ENCODE data around the gene BEST2. TPM values are rescaled to one million over a fixed set of nuclear protein-coding genes. Genes with fewer than 3 reads are reported as not detected.
"Not testable (repeated sequence)": the region's sequence is repeated elsewhere in the genome, so short reads cannot be mapped to it uniquely, and the experiment has no call there.

The BEST2 gene
- total RNA-seq, 2 experiments from 2014 or later, result not detected

DNA sequence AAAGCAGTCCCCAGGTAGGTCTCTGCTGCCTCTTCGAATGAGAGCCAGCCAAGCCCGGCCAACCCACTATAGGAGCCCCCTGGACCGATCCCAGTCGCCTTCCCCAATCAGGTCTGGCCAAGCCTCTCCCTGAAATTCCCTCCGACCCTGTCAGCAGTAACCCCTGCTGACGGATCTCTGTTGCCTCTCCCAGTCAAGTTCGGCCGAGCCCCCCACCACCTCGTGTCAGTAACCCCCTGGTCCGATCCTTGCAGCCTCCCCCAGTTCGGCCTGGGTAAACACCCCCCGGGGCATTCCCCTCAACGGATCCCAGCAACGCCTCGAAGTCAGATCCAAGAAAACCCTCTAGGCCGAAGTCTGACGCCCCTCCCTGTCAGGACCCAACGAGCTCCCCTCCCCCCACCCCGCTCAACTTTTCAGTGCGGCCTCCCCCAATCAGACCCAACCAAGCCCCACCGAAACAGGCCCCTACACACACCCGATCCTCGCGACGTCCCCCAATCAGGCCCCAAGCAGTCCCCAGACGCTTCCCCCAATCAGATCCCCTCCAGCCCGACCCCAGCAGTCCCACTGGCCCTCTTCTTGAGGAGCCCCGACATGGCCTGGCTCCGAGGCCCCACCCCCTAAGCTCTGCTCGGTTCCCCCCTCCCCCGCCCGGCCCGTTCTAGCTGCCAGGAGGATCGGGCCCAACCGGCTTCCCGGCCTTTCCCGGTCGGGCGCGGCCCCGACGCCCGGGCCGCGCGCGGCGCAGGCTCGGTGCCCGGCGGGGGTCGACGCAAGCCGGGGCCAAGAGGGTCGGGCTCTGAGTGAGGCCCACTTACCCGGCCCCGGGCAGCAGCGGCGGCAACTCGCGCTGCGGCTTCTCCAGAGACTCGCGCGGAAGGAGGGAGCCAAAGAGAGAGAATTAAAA lies 29.7 kb upstream of the BEST2 start:
- POLR2A ChIA-PET, result interaction anchor here (0.6 to 7.2 kb wide), 19 partner anchors 12 to 1660 kb away, joined by 3 to 162 read pairs (median 4); partner anchors contain the start of genes ADGRE5, DHPS, FBXW9 and GET3
- Mint-ChIP-seq H3K27me3 (no peaks in the 10 kb centered on the region), H3K4me3 (peak overlapping the region; percentile 93)

DNA sequence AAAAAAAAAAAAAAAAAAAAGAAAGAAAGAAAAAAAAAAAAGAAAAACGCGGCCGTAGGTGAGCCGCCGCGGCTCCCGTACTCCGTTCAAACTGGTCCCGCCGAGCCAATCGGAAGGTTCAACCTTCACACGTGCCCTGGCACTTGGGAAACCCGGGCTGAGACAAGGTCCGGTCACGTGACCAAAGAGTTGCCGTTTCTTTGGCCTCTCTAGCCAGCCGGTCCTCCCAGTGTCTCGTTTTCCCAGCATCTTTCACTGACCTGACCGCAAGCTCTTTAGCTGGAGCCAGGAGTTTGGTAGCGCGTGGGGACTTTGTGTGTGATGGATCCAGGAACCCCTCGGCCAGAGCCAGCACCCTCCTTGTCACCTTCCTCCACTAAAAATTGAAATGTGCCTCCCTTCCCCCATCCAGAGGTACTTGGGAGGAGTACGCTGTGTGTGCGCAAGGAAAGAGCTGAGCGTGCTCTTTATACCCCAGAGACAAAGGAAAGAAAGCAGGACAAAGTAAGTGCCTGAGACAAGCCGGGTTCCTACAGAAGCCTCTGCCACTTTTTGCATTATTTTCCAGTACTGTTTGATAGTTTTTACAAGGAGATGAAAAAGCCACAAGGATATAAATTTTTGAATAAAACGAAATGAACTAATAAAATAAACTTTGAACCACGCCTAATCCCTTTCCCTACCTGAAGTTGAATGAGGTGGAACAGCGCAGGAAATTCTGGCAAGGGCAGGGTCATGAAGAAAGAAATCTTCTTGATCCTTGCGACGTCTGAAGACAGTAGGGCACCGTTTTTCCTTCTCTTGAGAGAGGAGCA lies 28.8 kb upstream of the BEST2 start:
- DNase-seq, result peak; percentile 86
- POLR2A ChIA-PET, result interaction anchor here (0.5 to 7.2 kb wide), 19 partner anchors 11 to 555 kb away, joined by 3 to 162 read pairs (median 5); partner anchors contain the start of genes DHPS, DNASE2, FBXW9 and GET3
- Mint-ChIP-seq H3K9me3 (no peaks in the 10 kb centered on the region), H3K4me1 (peaks cover 18% of the 10 kb centered on the region), H3K4me3 (peak overlapping the region; percentile 89), H3K27me3 (no peaks in the 10 kb centered on the region), H3K27ac (peak overlapping the region; percentile 86), H3K36me3 (peaks cover 16% of the 10 kb centered on the region)
- peak; percentile 84 for ATAC-seq (ENCODE audit: low read depth)

More for the DNA sequence above, 29.7 kb upstream of the BEST2 start:
- Mint-ChIP-seq H3K4me1 (peaks cover 18% of the 10 kb centered on the region), H3K9me3 (no peaks in the 10 kb centered on the region), H3K36me3 (peaks cover 15% of the 10 kb centered on the region), H3K27ac (peak overlapping the region; percentile 94)
- ATAC-seq (ENCODE audit: low read depth), result peak; percentile 57
- DNase-seq, result peak; percentile 75

DNA sequence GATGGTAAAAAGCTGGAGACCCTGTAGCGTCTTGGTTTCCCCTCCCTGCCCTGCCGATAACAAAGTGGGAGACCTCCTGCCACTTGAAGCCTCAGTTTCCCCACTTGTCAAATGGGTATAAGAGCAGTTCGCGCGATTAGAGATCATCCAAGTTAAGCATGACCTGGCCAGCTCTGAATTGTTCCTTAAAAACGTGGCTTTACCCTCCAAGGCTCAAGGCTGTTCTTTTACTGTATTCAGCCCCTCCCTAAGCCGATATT lies 28.3 kb upstream of the BEST2 start:
- ATAC-seq (ENCODE audit: low read depth) (no peak), DNase-seq (no peak)
- H3K9me3 Mint-ChIP-seq, result no peaks in the 10 kb centered on the region
- peak overlapping the region; percentile 89 for H3K4me3 Mint-ChIP-seq
- no peaks in the 10 kb centered on the region for H3K27me3 Mint-ChIP-seq
- POLR2A ChIA-PET, result interaction anchor here (0.5 to 7.2 kb wide), 10 partner anchors 11 to 159 kb away, joined by 3 to 162 read pairs (median 6); partner anchors contain the start of genes DHPS, DNASE2, FBXW9 and GET3
- H3K36me3 Mint-ChIP-seq, result peaks cover 20% of the 10 kb centered on the region
- H3K27ac Mint-ChIP-seq, result peak overlapping the region; percentile 86
- peaks cover 18% of the 10 kb centered on the region for H3K4me1 Mint-ChIP-seq

DNA sequence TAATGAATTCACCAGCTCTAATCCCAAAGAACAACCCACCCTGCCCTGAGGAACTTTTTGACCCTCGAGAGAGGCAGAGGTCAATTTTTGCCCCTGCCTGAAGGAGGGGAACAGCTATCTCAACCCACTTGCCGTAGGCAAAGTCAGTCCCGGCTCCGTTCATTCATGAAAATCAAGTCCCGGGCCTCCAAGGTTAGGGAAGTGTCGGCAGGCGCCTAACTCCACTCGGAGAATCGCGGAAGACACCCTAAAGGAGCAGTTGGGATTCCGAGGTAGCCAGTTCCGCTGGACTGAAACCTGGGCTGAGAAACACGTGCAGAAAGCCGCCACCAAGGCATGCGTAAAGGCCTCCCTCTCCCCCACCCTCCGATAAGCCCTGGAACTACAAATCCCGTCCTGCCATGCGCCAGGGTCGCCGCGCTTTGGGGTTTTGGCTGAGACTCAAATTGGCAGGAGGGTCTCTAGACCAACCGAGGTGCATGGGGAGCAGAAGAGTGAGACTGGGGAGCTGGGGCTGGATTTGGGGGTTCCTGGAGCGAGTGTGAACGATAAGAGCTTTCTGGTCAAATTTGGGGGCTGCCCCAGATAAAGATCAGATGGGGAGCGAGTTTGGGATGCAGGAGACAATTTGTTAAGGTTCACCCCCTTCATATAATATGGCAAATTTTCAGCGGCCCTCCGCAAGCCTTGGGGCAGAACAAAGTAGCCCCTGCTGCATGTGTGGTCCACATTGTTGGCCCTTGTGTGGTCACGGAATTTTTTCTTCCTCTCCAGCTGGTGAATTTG lies 27.8 kb upstream of the BEST2 start, which contains the start of gene TNPO2:
Gene TNPO2, minus strand, starts transcription at position 292 of the 786 bp plus-strand sequence. CDS start 2,955 bp downstream, outside the sequence.
- peak; percentile 28 for ATAC-seq (ENCODE audit: low read depth)
- DNase-seq, result peak; percentile 74
- H3K4me1 Mint-ChIP-seq, result peaks cover 18% of the 10 kb centered on the region
- POLR2A ChIA-PET, result interaction anchor here (0.5 to 7.2 kb wide), 10 partner anchors 10 to 158 kb away, joined by 3 to 162 read pairs (median 6); partner anchors contain the start of genes DHPS, FBXW9, GET3 and JUNB
- H3K27me3 Mint-ChIP-seq, result no peaks in the 10 kb centered on the region
- H3K36me3 Mint-ChIP-seq, result peaks cover 18% of the 10 kb centered on the region
- no peaks in the 10 kb centered on the region for H3K9me3 Mint-ChIP-seq
- H3K27ac Mint-ChIP-seq, result peak within 1 kb of the TSS; percentile 86
- peak within 1 kb of the TSS; percentile 89 for H3K4me3 Mint-ChIP-seq

DNA sequence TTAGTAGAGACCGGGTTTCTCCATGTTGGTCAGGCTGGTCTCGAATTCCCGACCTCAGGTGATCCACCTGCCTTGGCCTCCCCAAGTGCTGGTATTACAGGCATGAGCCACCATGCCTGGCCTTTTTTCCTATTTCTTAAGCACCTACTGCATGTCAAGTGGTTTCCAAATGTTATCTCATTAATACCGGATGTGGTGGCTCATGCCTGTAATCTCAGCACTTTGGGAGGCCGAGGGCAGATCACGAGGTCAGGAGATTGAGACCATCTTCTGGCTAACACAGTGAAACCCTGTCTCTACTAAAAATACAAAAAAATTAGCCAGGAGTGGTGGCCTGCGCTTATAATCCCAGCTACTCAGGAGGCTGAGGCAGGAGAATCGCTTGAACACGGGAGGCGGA lies 26.0 kb upstream of the BEST2 start:
- H3K9me3 Mint-ChIP-seq; H3K27ac Mint-ChIP-seq; H3K27me3 Mint-ChIP-seq; ATAC-seq (ENCODE audit: low read depth); DNase-seq; H3K4me3 Mint-ChIP-seq: not testable (repeated sequence)
- POLR2A ChIA-PET, result interaction anchor here (0.7 to 7.2 kb wide), 2 partner anchors 8 to 305 kb away, joined by 6 to 162 read pairs; partner anchors contain the start of genes GET3 and TRIR
- Mint-ChIP-seq H3K4me1 (peaks cover 15% of the 10 kb centered on the region), H3K36me3 (peaks cover 31% of the 10 kb centered on the region)

DNA sequence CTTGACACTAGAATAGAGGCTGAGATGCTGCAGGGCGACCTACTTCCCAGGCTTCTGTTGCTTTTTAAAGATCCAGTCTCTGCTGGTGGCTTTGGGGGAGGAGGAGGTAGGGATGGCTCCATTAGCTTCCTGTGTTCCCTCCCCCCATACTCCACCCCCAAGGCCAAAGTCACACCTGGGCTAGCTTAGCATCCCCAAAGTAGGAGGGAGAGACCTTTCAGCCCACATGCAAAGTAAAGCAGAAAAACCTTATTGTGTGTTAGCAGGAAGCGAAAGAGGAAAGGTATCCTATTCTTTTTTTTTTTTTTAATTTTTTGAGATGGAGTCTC lies 24.6 kb upstream of the BEST2 start:
- DNase-seq, result no peak
- Mint-ChIP-seq H3K4me3 (no peak overlapping the region), H3K9me3 (no peaks in the 10 kb centered on the region), H3K27me3 (no peaks in the 10 kb centered on the region), H3K27ac (peak overlapping the region; percentile 26), H3K36me3 (peaks cover 31% of the 10 kb centered on the region), H3K4me1 (peaks cover 10% of the 10 kb centered on the region)
- POLR2A ChIA-PET, result interaction anchor here (0.7 to 7.2 kb wide), 2 partner anchors 7 to 16 kb away, joined by 4 to 162 read pairs; partner anchors contain the start of genes GET3 and TRIR
- no peak for ATAC-seq (ENCODE audit: low read depth)

DNA sequence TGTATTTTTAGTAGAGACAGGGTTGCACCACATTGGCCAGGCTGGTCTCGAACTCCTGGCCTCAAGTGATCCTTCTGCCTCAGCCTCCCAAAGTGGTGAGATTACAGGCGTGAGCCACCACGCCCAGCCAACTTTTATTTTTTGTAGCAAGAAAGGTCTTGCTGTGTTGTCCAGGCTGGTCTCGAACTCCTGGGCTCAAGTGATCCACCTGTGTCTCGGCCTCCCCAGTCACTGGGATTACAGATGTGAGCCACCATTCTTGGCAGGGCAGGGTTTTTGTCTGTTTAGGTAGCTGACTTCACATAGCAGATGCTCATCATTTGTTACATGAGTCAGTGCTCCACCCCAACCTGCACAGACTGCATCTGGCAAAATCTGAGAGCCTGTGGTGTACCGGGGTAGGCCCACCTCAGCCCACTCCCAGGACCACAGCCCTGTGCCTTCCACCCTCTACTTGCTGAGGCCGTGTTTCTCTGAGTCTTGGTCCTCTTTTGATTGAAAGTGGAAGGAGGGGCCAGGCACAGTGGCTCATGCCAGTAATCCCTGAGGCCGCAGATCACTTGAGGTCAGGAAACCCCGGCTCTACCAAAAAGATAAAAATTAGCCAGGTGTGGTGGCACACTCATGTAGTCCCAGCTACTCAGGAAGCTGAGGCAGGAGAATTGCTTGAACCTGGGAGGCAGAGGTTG lies 23.7 kb upstream of the BEST2 start:
- ATAC-seq (ENCODE audit: low read depth), result no peak
- POLR2A ChIA-PET, result interaction anchor here (0.7 to 1.0 kb wide), 2 partner anchors 55 to 1494 kb away, joined by 3 to 5 read pairs; no protein-coding TSS in a partner anchor
- peaks cover 34% of the 10 kb centered on the region for H3K36me3 Mint-ChIP-seq

GRCh38 chr19:12730064-12730463 lies 21.5 kb upstream of the BEST2 start:
- POLR2A ChIA-PET, result interaction anchor here (8.9 kb wide), 1 partner anchor 7 kb away, joined by 162 read pairs; the partner anchor contains the start of gene TNPO2
- Mint-ChIP-seq H3K9me3 (no peaks in the 10 kb centered on the region), H3K27ac (no peak overlapping the region), H3K36me3 (peaks cover 36% of the 10 kb centered on the region), H3K27me3 (no peaks in the 10 kb centered on the region), H3K4me1 (peaks cover 18% of the 10 kb centered on the region), H3K4me3 (no peak overlapping the region)
- DNase-seq, result no peak
- ATAC-seq (ENCODE audit: low read depth), result no peak

More for the DNA sequence above, 23.7 kb upstream of the BEST2 start:
- H3K4me1 Mint-ChIP-seq, result peaks cover 15% of the 10 kb centered on the region
- H3K4me3 Mint-ChIP-seq, result no peak overlapping the region
- no peaks in the 10 kb centered on the region for H3K9me3 Mint-ChIP-seq
- no peaks in the 10 kb centered on the region for H3K27me3 Mint-ChIP-seq
- no peak for DNase-seq
- H3K27ac Mint-ChIP-seq, result no peak overlapping the region

DNA sequence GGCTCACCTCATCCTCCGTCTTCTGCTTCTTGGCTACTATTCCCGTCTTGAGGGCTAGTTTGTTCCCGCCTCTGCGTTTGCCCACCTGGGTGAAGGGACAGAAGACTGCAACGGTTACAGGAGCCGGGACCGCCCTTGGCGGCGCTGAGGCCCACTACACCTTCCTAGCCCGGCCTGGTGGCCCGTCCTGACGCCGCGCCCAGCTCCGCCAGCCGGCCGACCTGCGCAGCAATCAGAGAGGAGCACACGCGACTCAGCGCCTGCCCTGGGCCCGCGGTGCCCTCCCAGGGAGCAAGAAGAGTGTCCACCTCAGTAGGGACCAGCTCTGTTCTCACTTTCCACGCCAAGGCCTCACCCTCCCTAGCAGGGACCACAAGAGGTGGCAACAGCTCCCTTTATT lies 20.3 kb upstream of the BEST2 start:
- H3K27ac Mint-ChIP-seq, result no peak overlapping the region

GRCh38 chr19:12733369-12734214 lies 18.0 kb upstream of the BEST2 start:
- peak overlapping the region; percentile 94 for H3K4me3 Mint-ChIP-seq
- no peaks in the 10 kb centered on the region for H3K9me3 Mint-ChIP-seq
- no peaks in the 10 kb centered on the region for H3K27me3 Mint-ChIP-seq
- POLR2A ChIA-PET, result interaction anchor here (0.6 to 8.9 kb wide), 18 partner anchors 10 to 419 kb away, joined by 3 to 162 read pairs (median 4); partner anchors contain the start of genes DHPS, FBXW9, JUNB and RNASEH2A
- H3K27ac Mint-ChIP-seq, result peak overlapping the region; percentile 96
- H3K36me3 Mint-ChIP-seq, result peaks cover 25% of the 10 kb centered on the region
- ATAC-seq (ENCODE audit: low read depth) (no peak), DNase-seq (no peak)
- peaks cover 27% of the 10 kb centered on the region for H3K4me1 Mint-ChIP-seq

More for the DNA sequence above, 20.3 kb upstream of the BEST2 start:
- POLR2A ChIA-PET, result interaction anchor here (8.9 kb wide), 1 partner anchor 8 kb away, joined by 162 read pairs; the partner anchor contains the start of gene TNPO2
- H3K4me1 Mint-ChIP-seq, result peaks cover 18% of the 10 kb centered on the region
- H3K36me3 Mint-ChIP-seq, result peaks cover 36% of the 10 kb centered on the region
- H3K4me3 Mint-ChIP-seq, result no peak overlapping the region
- H3K9me3 Mint-ChIP-seq, result no peaks in the 10 kb centered on the region
- ATAC-seq (ENCODE audit: low read depth), result no peak
- no peak for DNase-seq
- no peaks in the 10 kb centered on the region for H3K27me3 Mint-ChIP-seq
